GM12878 (cell line): Measurements from ENCODE around the gene BATF3. TPM values are rescaled to one million over a fixed set of nuclear protein-coding genes. Genes with fewer than 3 reads are reported as not detected.

Source experiments
- CUX1 ChIP-seq: IDR thresholded peaks from 2 replicates; pipeline ENCODE4 v1.6.1; 2012; ENCODE audit warnings: improper control_type of control experiment, low read depth, low read length; ENCODE audit not compliant: insufficient replicate concordance
- DPF2 ChIP-seq: fragments of 450-650 bp; IDR thresholded peaks from 2 replicates; pipeline ENCODE4 v1.6.1; 2017; ENCODE audit warnings: mild to moderate bottlenecking
- HDGF ChIP-seq: fragments of 450-650 bp; IDR thresholded peaks from 2 replicates; pipeline ENCODE4 v1.6.1; 2016; ENCODE audit warnings: antibody characterized with exemption
- IKZF2 ChIP-seq, 2 experiments: fragments of 450-650 bp; IDR thresholded peaks; 2 replicates each; pipeline ENCODE4 v1.6.1; 2017; ENCODE audit warnings: mild to moderate bottlenecking in 2 of 2, moderate library complexity in 2 of 2
- MLLT1 ChIP-seq: fragments of 450-650 bp; IDR thresholded peaks from 2 replicates; pipeline ENCODE4 v1.6.1; 2016; ENCODE audit warnings: mild to moderate bottlenecking
- MTA3 ChIP-seq: IDR thresholded peaks from 2 replicates; pipeline ENCODE4 v1.6.1; 2012; ENCODE audit warnings: low read length, inconsistent platforms, borderline replicate concordance
- PAX5 ChIP-seq: IDR thresholded peaks from 2 replicates; pipeline ENCODE4 v1.6.1; 2011; ENCODE audit warnings: low read depth, low read length, borderline replicate concordance
- RAD21 ChIP-seq: IDR thresholded peaks from 2 replicates; pipeline ENCODE4 v1.6.1; 2011; ENCODE audit warnings: mild to moderate bottlenecking, low read depth, low read length, moderate library complexity; ENCODE audit not compliant: insufficient read depth
- RB1 ChIP-seq: fragments of 450-650 bp; formaldehyde crosslinking; IDR thresholded peaks from 2 replicates; pipeline ENCODE4 v1.6.1; 2017; ENCODE audit warnings: mild to moderate bottlenecking, borderline replicate concordance
- REST ChIP-seq: IDR thresholded peaks from 2 replicates; pipeline ENCODE4 v1.6.1; 2012; ENCODE audit warnings: mild to moderate bottlenecking, low read depth, low read length
- SIN3A ChIP-seq: IDR thresholded peaks from 2 replicates; pipeline ENCODE4 v1.6.1; 2012; ENCODE audit warnings: low read depth, low read length, improper control_type of control experiment
- SREBF2 ChIP-seq: IDR thresholded peaks from 2 replicates; pipeline ENCODE4 v1.6.1; 2012; ENCODE audit warnings: mild to moderate bottlenecking, low read length
- TBL1XR1 ChIP-seq: IDR thresholded peaks from 2 replicates; pipeline ENCODE4 v1.6.1; 2012; ENCODE audit warnings: low read depth, low read length, improper control_type of control experiment
- YY1 ChIP-seq: IDR thresholded peaks from 2 replicates; pipeline ENCODE4 v1.6.1; 2011; ENCODE audit warnings: low read depth, mild to moderate bottlenecking, low read length
- ZBTB11 ChIP-seq: fragments of 450-650 bp; formaldehyde crosslinking; IDR thresholded peaks from 2 replicates; pipeline ENCODE4 v1.5.0; 2022; ENCODE audit warnings: mild to moderate bottlenecking, missing genetic modification characterization
- polyA plus RNA-seq, 11 experiments: library from polyadenylated mRNA; depleted of rRNA in 4 of 11; unstranded in 6 of 11; stranded (reverse) in 5 of 11; fragments of >200 nt; fragmentation: Nextera tagmentation in 4 of 11; fragmentation: Illumina TruSeq in 1 of 11; extraction: Ambion mirVana in 4 of 11; extraction: Trizol in 1 of 11; gene quantifications; 1 replicate in 1 of 11; 2 replicates in 10 of 11; pipeline versions ENCODE4 v1.2.1 to v1.2.3, GENCODE V29; 2011 to 2016; ENCODE audit warnings: inconsistent platforms in 2 of 11, missing spikeins in 2 of 11, low read depth in 1 of 11
- total RNA-seq, 4 experiments: library from RNA; depleted of rRNA in 3 of 4; stranded (reverse); fragments of >200 nt in 3 of 4; fragmentation: Illumina TruSeq in 1 of 4; extraction: Trizol in 1 of 4; gene quantifications; 2 replicates each; pipeline versions ENCODE4 v1.2.1 to v1.2.3, GENCODE V29; 2013 to 2021

BATF3 gene
- total and polyA plus RNA-seq, 10 of the 15 experiments (the other 5 are each of a cell fraction or from before 2014, with no cell fraction given): 11.1 to 56.8 (median 30.8) TPM

GRCh38 chr1:212665241-212666115 lies 34.2 kb downstream of the BATF3 start (continued):
- TF ChIP-seq REST (no peak), HDGF (peak; percentile 84), TBL1XR1 (0 out of 2 replicates have a peak, but pooled peaks have one; percentile 19), PAX5 (no peak), YY1 (peak; percentile 76), SIN3A (no peak), DPF2 (0 out of 2 replicates have a peak, but pooled peaks have one; percentile 44), ZBTB11 (CRISPR knock-in tag) (no peak), IKZF2 (IDR thresholded peaks at IDR 0.05) (peak; percentile 30 to 57; a peak in 2 of 4 replicates), RB1 (peak; percentile 84; the same call in 1 of the 2 replicates), RAD21 (peak; percentile 94), CUX1 (no peak), MLLT1 (0 out of 2 replicates have a peak, but pooled peaks have one; percentile 42), MTA3 (no peak), SREBF2 (no peak)
